OCI-LY7 (cell line): ENCODE data around the gene KBTBD4. TPM values are rescaled to one million over a fixed set of nuclear protein-coding genes. Genes with fewer than 3 reads are reported as not detected.
A peak's percentile ranks its signal among the peaks of the same experiment; 100 is the strongest.

Source experiments
- BruUV-seq: library from RNA; stranded (reverse); fragments of 400-500 nt; replicated peaks from 2 replicates; lab custom pipeline; 2021; lab: Mats Ljungman, UMichigan
- CTCF ChIA-PET: fragments of 300-600 bp; sonication (Branson Sonifier 250); formaldehyde crosslinking; loops from one replicate; lab custom pipeline; 2022; ENCODE audit warnings: antibody characterized with exemption; ENCODE audit not compliant: unreplicated experiment; lab: Charles Lee
- POLR2A ChIA-PET: fragments of 300-600 bp; sonication (Branson Sonifier 250); formaldehyde crosslinking; loops from one replicate; lab custom pipeline; 2022; ENCODE audit warnings: antibody characterized with exemption; lab: Charles Lee
- DNase-seq: peaks from one replicate; pipeline ENCODE4 v3.0.0-alpha.2; 2015; ENCODE audit warnings: low spot score
- H2AFZ ChIP-seq: fragments of 200-600 bp; sonication (generic), shearing (Covaris generic); 2 replicates; pipeline ENCODE4 v1.6.1; 2014; ENCODE audit warnings: mild to moderate bottlenecking, antibody characterized with exemption, low read length, moderate library complexity
- H3K27ac ChIP-seq: fragments of 200-600 bp; sonication (generic); 2 replicates; pipeline ENCODE4 v1.5.1; 2014; ENCODE audit warnings: mixed run types, low read depth, mild to moderate bottlenecking, moderate library complexity, low read length, inconsistent platforms; ENCODE audit not compliant: poor library complexity, severe bottlenecking
- H3K36me3 ChIP-seq: fragments of 200-600 bp; sonication (generic); 2 replicates; pipeline ENCODE4 v1.6.1; 2014; ENCODE audit warnings: mild to moderate bottlenecking, antibody characterized with exemption, low read length, moderate library complexity, mixed read lengths; ENCODE audit not compliant: insufficient read depth
- H3K4me1 ChIP-seq: fragments of 200-600 bp; sonication (generic); 2 replicates; pipeline ENCODE4 v1.5.1; 2014; ENCODE audit warnings: mild to moderate bottlenecking, low read length; ENCODE audit not compliant: insufficient read depth, poor library complexity, severe bottlenecking
- H3K4me2 ChIP-seq: fragments of 200-600 bp; sonication (generic); 2 replicates; pipeline ENCODE4 v1.6.1; 2014; ENCODE audit warnings: mild to moderate bottlenecking, low read length
- H3K4me3 ChIP-seq: fragments of 200-600 bp; sonication (generic); 2 replicates; pipeline ENCODE4 v1.5.1; 2014; ENCODE audit warnings: mild to moderate bottlenecking, low read depth, low read length; ENCODE audit not compliant: poor library complexity, severe bottlenecking
- H3K79me2 ChIP-seq: fragments of 200-600 bp; sonication (generic); 2 replicates; pipeline ENCODE4 v1.6.1; 2016; ENCODE audit warnings: low read depth, mild to moderate bottlenecking, low read length, moderate library complexity, mixed read lengths; ENCODE audit not compliant: insufficient read depth
- H3K9me2 ChIP-seq: fragments of 200-600 bp; sonication (generic); 2 replicates; pipeline ENCODE4 v1.6.1; 2016; ENCODE audit warnings: mild to moderate bottlenecking, low read length, mixed read lengths; ENCODE audit not compliant: insufficient read depth
- H3K9me3 ChIP-seq: fragments of 200-600 bp; sonication (generic); 2 replicates; pipeline ENCODE4 v1.6.1; 2014; ENCODE audit warnings: mild to moderate bottlenecking, mixed run types, low read length, mixed read lengths
- H4K20me1 ChIP-seq: fragments of 200-600 bp; sonication (generic); 2 replicates; pipeline ENCODE4 v1.6.1; 2014; ENCODE audit warnings: mild to moderate bottlenecking, antibody characterized with exemption, low read length, moderate library complexity, mixed read lengths; ENCODE audit not compliant: insufficient read depth
- EZH2phosphoT487 ChIP-seq: fragments of 200-600 bp; sonication (generic); IDR thresholded peaks from 2 replicates; pipeline ENCODE4 v1.6.1; 2018; ENCODE audit warnings: low read depth, borderline replicate concordance, mild to moderate bottlenecking, mixed run types, antibody characterized with exemption, low read length, moderate library complexity, mixed read lengths
- intact Hi-C: fragments of 100-400 bp; cut with micrococcal nuclease; formaldehyde crosslinking; loops from one replicate; pipeline ENCODE4 v1.10.0; 2022; ENCODE audit not compliant: unreplicated experiment
- total RNA-seq, 2 experiments: library from RNA; depleted of rRNA in 1 of 2; stranded (reverse); fragments of >200 nt in 1 of 2; shearing (Covaris generic) in 1 of 2; gene quantifications; 2 replicates each; pipeline ENCODE4 v1.2.3, GENCODE V29; 2014 to 2022
- TF ChIP-seq, protein P1 (sequence below): fragments of 200-600 bp; sonication (generic); conservative IDR thresholded peaks from 2 replicates; pipeline ENCODE4 v1.5.1; 2014; ENCODE audit warnings: mild to moderate bottlenecking, antibody characterized with exemption, low read length, moderate library complexity, mixed read lengths

The KBTBD4 gene
- total RNA-seq, 2 experiments from 2014 or later: 18.4 to 25.2 TPM

DNA sequence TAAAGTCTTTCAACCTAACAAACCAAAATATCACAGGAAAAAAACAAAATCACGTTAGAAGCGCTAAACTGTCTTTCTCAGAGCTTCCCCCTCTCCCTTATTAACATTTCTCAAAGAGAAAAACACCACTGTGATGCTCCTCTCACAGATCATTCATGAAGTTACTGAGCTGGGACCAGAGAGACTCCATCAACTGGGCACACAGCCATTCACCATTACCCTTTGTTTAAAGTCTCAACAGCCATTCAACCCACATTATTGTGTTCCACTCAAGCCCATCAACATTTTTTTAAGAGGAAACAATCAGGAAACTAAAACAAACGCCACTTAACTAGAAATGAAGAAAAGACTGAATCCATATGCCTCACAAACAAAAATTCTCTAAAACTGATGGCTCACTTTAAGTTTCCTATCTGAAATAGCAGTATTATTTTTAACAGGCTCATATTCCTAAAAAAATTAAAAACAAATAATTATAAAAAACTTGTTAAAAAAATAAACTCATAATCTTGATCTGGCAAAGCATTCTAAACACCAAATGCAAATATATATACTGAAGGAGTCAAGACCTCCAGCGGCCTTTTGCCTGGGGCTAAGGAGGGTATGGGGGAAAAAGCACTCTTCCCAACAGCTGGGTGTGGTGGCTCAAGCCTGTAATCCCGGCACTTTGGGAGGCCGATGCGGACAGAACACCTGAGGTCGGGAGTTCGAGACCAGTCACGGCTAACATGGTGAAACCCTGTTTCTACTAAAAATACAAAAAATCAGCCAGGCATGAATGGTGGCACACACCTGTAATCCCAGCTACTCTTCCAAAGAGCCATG, 39.8 kb downstream of the KBTBD4 start:
- Histone ChIP-seq H3K9me2 (no peaks in the 10 kb centered on the region), H3K4me2 (no peak overlapping the region), H3K9me3 (no peaks in the 10 kb centered on the region), H4K20me1 (peaks cover 5% of the 10 kb centered on the region; the same call in 1 of the 2 replicates), H3K4me1 (no peaks in the 10 kb centered on the region), H2AFZ (no peak overlapping the region), H3K4me3 (no peak overlapping the region), H3K79me2 (peaks cover 99% of the 10 kb centered on the region), H3K27ac (no peak overlapping the region), H3K36me3 (peaks cover 71% of the 10 kb centered on the region)
- TSS peak; percentile 29 for BruUV-seq
- CTCF ChIA-PET: no interaction called here
- no peak for TF ChIP-seq EZH2phosphoT487
- TF ChIP-seq, protein P1, sequence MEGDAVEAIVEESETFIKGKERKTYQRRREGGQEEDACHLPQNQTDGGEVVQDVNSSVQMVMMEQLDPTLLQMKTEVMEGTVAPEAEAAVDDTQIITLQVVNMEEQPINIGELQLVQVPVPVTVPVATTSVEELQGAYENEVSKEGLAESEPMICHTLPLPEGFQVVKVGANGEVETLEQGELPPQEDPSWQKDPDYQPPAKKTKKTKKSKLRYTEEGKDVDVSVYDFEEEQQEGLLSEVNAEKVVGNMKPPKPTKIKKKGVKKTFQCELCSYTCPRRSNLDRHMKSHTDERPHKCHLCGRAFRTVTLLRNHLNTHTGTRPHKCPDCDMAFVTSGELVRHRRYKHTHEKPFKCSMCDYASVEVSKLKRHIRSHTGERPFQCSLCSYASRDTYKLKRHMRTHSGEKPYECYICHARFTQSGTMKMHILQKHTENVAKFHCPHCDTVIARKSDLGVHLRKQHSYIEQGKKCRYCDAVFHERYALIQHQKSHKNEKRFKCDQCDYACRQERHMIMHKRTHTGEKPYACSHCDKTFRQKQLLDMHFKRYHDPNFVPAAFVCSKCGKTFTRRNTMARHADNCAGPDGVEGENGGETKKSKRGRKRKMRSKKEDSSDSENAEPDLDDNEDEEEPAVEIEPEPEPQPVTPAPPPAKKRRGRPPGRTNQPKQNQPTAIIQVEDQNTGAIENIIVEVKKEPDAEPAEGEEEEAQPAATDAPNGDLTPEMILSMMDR: no peak
- POLR2A ChIA-PET: interaction anchor here (0.6 to 1.7 kb wide), 9 partner anchors 7 to 838 kb away, joined by 3 to 4 read pairs (median 3); partner anchors contain the start of gene ZNF408
- intact Hi-C loops: no loop called here
- no peak for DNase-seq

DNA sequence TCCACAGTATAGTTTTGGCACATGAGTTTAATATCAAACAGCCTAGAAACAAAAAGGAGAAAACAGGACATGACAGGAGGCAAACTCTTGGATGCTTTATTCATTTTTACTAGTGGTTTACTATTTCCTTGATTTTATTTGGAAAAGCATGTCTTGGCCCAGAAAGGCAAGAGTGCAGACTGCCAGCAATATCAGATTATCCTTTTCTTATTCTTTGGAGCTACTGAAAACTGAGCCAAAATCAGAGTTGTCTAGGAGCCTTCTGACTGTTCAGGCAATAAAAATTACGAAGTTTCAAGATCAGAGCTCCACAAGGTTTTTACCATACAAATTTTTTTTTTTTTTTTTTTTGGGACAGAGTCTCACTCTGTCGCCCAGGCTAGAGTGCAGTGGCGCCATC, 41.9 kb downstream of the KBTBD4 start:
- no peak for DNase-seq
- H3K79me2 ChIP-seq: peaks cover 99% of the 10 kb centered on the region
- no peaks in the 10 kb centered on the region for H3K9me2 ChIP-seq
- H3K27ac ChIP-seq: no peak overlapping the region
- no peak overlapping the region for H3K4me2 ChIP-seq
- no peak overlapping the region for H2AFZ ChIP-seq
- ChIA-PET POLR2A (interaction anchor here (0.6 to 1.6 kb wide), 7 partner anchors 9 to 27 kb away, joined by 3 to 5 read pairs (median 4); partner anchors contain the start of gene CELF1), CTCF (no interaction called here)
- TF ChIP-seq EZH2phosphoT487: no peak
- TF ChIP-seq, protein P1: 0 out of 2 replicates have a peak, but pooled peaks have one; percentile 28
- peaks cover 15% of the 10 kb centered on the region; the same call in 1 of the 2 replicates for H4K20me1 ChIP-seq
- no TSS peak for BruUV-seq
- intact Hi-C loops: no loop called here
- no peaks in the 10 kb centered on the region for H3K9me3 ChIP-seq
- no peaks in the 10 kb centered on the region for H3K4me1 ChIP-seq
- H3K36me3 ChIP-seq: peaks cover 69% of the 10 kb centered on the region
- H3K4me3 ChIP-seq: no peak overlapping the region
